Measurements from ENCODE around the gene METTL17.

The METTL17 gene

GRCh38 chr14:21043387-21043973 lies 53.7 kb downstream of the METTL17 start:
- no peak for DNase-seq (ENCODE audit: low read depth)

- DNase-seq (ENCODE audit: low read depth), result no peak
Measured at GRCh38 chr14:21043974-21044618, 54.3 kb downstream of the METTL17 start.
